K562 (cell line): ENCODE data around the gene SLCO2B1. TPM values are rescaled to one million over a fixed set of nuclear protein-coding genes. Genes with fewer than 3 reads are reported as not detected.

Source experiments
- ATAC-seq: fragments of 200-7000 bp; cut with Tn5 transposase; 3 replicates; pipeline ENCODE4 v1.9.1; 2020; ENCODE audit warnings: moderate library complexity
- BruUV-seq: library from RNA; stranded (reverse); fragments of 400-500 nt; replicated peaks from 2 replicates; lab custom pipeline; 2021; lab: Mats Ljungman, UMichigan
- CTCF ChIA-PET: fragments of 300-600 bp; formaldehyde crosslinking; extraction: SDS; loops from one replicate; lab custom pipeline; 2021; ENCODE audit warnings: low intra/inter-chr PET ratio; lab: Yijun Ruan, JAX
- POLR2A ChIA-PET: fragments of 300-600, 350-650 bp; sonication (Branson Sonifier 250); formaldehyde crosslinking; extraction: SDS; loops from one replicate; lab custom pipeline; 2021; ENCODE audit warnings: antibody characterized with exemption, inconsistent platforms; lab: Yijun Ruan, JAX
- DNase-seq, 4 experiments: peaks; one replicate each; pipeline versions ENCODE4 v3.0.0 to v3.0.0-alpha.2; 2011 to 2018; ENCODE audit warnings: low spot score in 3 of 4, mixed read lengths in 3 of 4; ENCODE audit errors: extremely low read depth in 1 of 4
- FAIRE-seq: peaks from 2 replicates; lab custom pipeline; 2011; peaks lifted over from hg19 to GRCh38; lab: Jason Lieb, UNC
- H2AFZ ChIP-seq: 2 replicates; pipeline ENCODE4 v1.6.0; 2011; ENCODE audit warnings: low read depth, low read length, control low read depth, inconsistent platforms
- H3K27ac ChIP-seq: fragments of 200-600 bp; 3 replicates; pipeline ENCODE4 v1.8.0; 2011; ENCODE audit warnings: low read depth, mild to moderate bottlenecking, control low read depth, inconsistent platforms, low read length, moderate library complexity, mixed read lengths; ENCODE audit errors: extremely low read depth
- H3K27me3 ChIP-seq, 2 experiments: fragments of 300-600 bp in 1 of 2; 2 replicates in 1 of 2; 3 replicates in 1 of 2; pipeline versions ENCODE4 v1.6.0 to v1.8.0; 2011; ENCODE audit warnings: inconsistent platforms in 2 of 2, low read length in 2 of 2, mild to moderate bottlenecking in 1 of 2, mixed read lengths in 1 of 2, moderate library complexity in 1 of 2; ENCODE audit not compliant: control insufficient read depth in 2 of 2, insufficient read depth in 2 of 2
- H3K36me3 ChIP-seq: fragments of 300-600 bp; 3 replicates; pipeline ENCODE4 v1.8.0; 2011; ENCODE audit warnings: mild to moderate bottlenecking, low read length, inconsistent platforms; ENCODE audit not compliant: control insufficient read depth, insufficient read depth
- H3K4me1 ChIP-seq, 2 experiments: fragments of 200-600 bp in 1 of 2; replicated peaks in 1 of 2; 2 replicates in 1 of 2; 3 replicates in 1 of 2; pipeline versions ENCODE4 v1.5.1 to v1.8.0; 2011; ENCODE audit warnings: inconsistent platforms in 2 of 2, low read length in 2 of 2, mild to moderate bottlenecking in 1 of 2, mixed read lengths in 1 of 2, moderate library complexity in 1 of 2; ENCODE audit not compliant: control insufficient read depth in 2 of 2, insufficient read depth in 2 of 2
- H3K4me2 ChIP-seq: 2 replicates; pipeline ENCODE4 v1.6.1; 2011; ENCODE audit warnings: low read length, control low read depth, inconsistent platforms, mixed read lengths; ENCODE audit not compliant: insufficient read depth
- H3K4me3 ChIP-seq: fragments of 200-600 bp; sonication (generic), shearing (Covaris generic); 2 replicates; pipeline ENCODE4 v1.5.1; 2016; ENCODE audit warnings: control low read depth, inconsistent platforms
- H3K79me2 ChIP-seq: fragments of 200-600 bp; 3 replicates; pipeline ENCODE4 v1.8.0; 2011; ENCODE audit warnings: low read length, inconsistent platforms; ENCODE audit not compliant: control insufficient read depth, insufficient read depth
- H3K9ac ChIP-seq, 2 experiments: 2 replicates each; pipeline versions ENCODE4 v1.6.0 to v1.6.1; 2011; ENCODE audit warnings: low read depth in 2 of 2, low read length in 2 of 2, control low read depth in 1 of 2, inconsistent platforms in 1 of 2, mild to moderate bottlenecking in 1 of 2, mixed read lengths in 1 of 2; ENCODE audit not compliant: insufficient read depth in 1 of 2
- H3K9me1 ChIP-seq: one replicate; pipeline ENCODE4 v1.6.0; 2011; ENCODE audit warnings: inconsistent platforms, mild to moderate bottlenecking, low read length, moderate library complexity; ENCODE audit not compliant: control insufficient read depth, insufficient read depth
- H3K9me3 ChIP-seq: replicated peaks from 2 replicates; pipeline ENCODE4 v1.5.1; 2011; ENCODE audit warnings: low read depth, low read length, inconsistent platforms; ENCODE audit not compliant: control insufficient read depth, insufficient read depth
- H4K20me1 ChIP-seq: replicated peaks from 2 replicates; pipeline ENCODE4 v1.6.1; 2011; ENCODE audit warnings: low read length, inconsistent platforms, mixed read lengths; ENCODE audit not compliant: control insufficient read depth, insufficient read depth
- BHLHE40 ChIP-seq: IDR thresholded peaks from 2 replicates; pipeline ENCODE4 v1.6.1; 2011; ENCODE audit warnings: low read length, improper control_type of control experiment
- CBX1 ChIP-seq: sonication (generic); IDR thresholded peaks from 2 replicates; pipeline ENCODE4 v1.6.1; 2016; ENCODE audit warnings: antibody characterized with exemption, low read depth, mild to moderate bottlenecking
- ELK3 ChIP-seq: fragments of 450-650 bp; formaldehyde crosslinking; IDR thresholded peaks from 2 replicates; pipeline ENCODE4 v1.4.0; 2020; ENCODE audit warnings: mild to moderate bottlenecking
- KLF6 ChIP-seq: fragments of 250-450 bp; sonication (Bioruptor Pico); IDR thresholded peaks from 2 replicates; pipeline ENCODE4 v1.4.0; 2020; ENCODE audit warnings: mild to moderate bottlenecking, moderate library complexity, borderline replicate concordance
- MCM7 ChIP-seq, 2 experiments: fragments of 450-650 bp; IDR thresholded peaks; 2 replicates each; pipeline ENCODE4 v1.6.1; 2016 to 2018
- NFIC ChIP-seq: fragments of 450-650 bp; IDR thresholded peaks from 2 replicates; pipeline ENCODE4 v1.6.1; 2017; ENCODE audit warnings: mild to moderate bottlenecking, inconsistent platforms
- NFIX ChIP-seq: fragments of 250-450 bp; sonication (Bioruptor Pico); IDR thresholded peaks from 2 replicates; pipeline ENCODE4 v1.4.0; 2020; ENCODE audit warnings: low read depth, mild to moderate bottlenecking, moderate library complexity
- NUFIP1 ChIP-seq: fragments of 450-650 bp; IDR thresholded peaks from 2 replicates; pipeline ENCODE4 v1.6.1; 2018; ENCODE audit not compliant: partially characterized antibody
- RNF2 ChIP-seq: sonication (generic); IDR thresholded peaks from 2 replicates; pipeline ENCODE4 v1.6.1; 2016
- TAL1 ChIP-seq: fragments of 450-650 bp; IDR thresholded peaks from 2 replicates; pipeline ENCODE4 v1.6.1; 2016; ENCODE audit warnings: mild to moderate bottlenecking
- TBL1XR1 ChIP-seq, 2 experiments: IDR thresholded peaks; 2 replicates each; pipeline ENCODE4 v1.6.1; 2012; ENCODE audit warnings: improper control_type of control experiment in 2 of 2, low read length in 2 of 2, mild to moderate bottlenecking in 1 of 2
- ZBTB11 ChIP-seq, 3 experiments: fragments of 200-800 bp in 1 of 3; fragments of 250-450 bp in 1 of 3; fragments of 450-650 bp in 1 of 3; sonication (Bioruptor Pico) in 1 of 3; sonication (Bioruptor generic) in 1 of 3; formaldehyde crosslinking in 1 of 3; IDR thresholded peaks; 2 replicates each; pipeline versions ENCODE4 v1.6.1 to v1.8.0; 2016 to 2022; ENCODE audit warnings: mild to moderate bottlenecking in 2 of 3, missing genetic modification characterization in 2 of 3, missing compliant biosample characterization in 1 of 3, moderate library complexity in 1 of 3
- ZBTB12 ChIP-seq: fragments of 250-450 bp; sonication (Bioruptor Pico); IDR thresholded peaks from 2 replicates; pipeline ENCODE4 v1.4.0; 2020
- ZFP1 ChIP-seq: fragments of 450-650 bp; formaldehyde crosslinking; IDR thresholded peaks from 2 replicates; pipeline ENCODE4 v1.4.0; 2020; ENCODE audit warnings: mild to moderate bottlenecking, mixed read lengths
- ZNF121 ChIP-seq: sonication (generic); formaldehyde crosslinking; conservative IDR thresholded peaks from 2 replicates; pipeline ENCODE4 v1.8.0; 2022; ENCODE audit warnings: missing genetic modification reagents
- WGBS: fragments of 100-300 bp; shearing (Covaris generic); methylation state at CpG from one replicate; pipeline ENCODE4 v1.1.6; 2016; ENCODE audit warnings: low coverage, mixed read lengths; ENCODE audit not compliant: insufficient coverage; ENCODE audit errors: missing lambda C conversion rate; 5-methylcytosine and 5-hydroxymethylcytosine counted together
- in situ Hi-C: fragments of 300-500 bp; cut with MboI; formaldehyde crosslinking; loops from 4 replicates; pipeline ENCODE4 v1.15.0; 2018; ENCODE audit warnings: inconsistent platforms, mixed read lengths
- intact Hi-C: fragments of 100-400 bp; cut with micrococcal nuclease; formaldehyde crosslinking; loops from 2 replicates; pipeline ENCODE4 v1.14.2; 2022
- polyA plus RNA-seq, 8 experiments: library from polyadenylated mRNA; depleted of rRNA in 4 of 8; stranded (reverse) in 5 of 8; unstranded in 3 of 8; fragments of >200 nt; fragmentation: Nextera tagmentation in 2 of 8; fragmentation: Illumina TruSeq in 1 of 8; extraction: Ambion mirVana in 2 of 8; extraction: Trizol in 1 of 8; gene quantifications; 2 replicates each; pipeline versions ENCODE4 v1.2.1 to v1.2.3, GENCODE V29; 2011 to 2014; ENCODE audit warnings: inconsistent platforms in 1 of 8, missing spikeins in 1 of 8
- total RNA-seq, 7 experiments: library from RNA; depleted of rRNA in 6 of 7; stranded (reverse); fragments of >200 nt in 6 of 7; fragmentation: Illumina TruSeq in 2 of 7; extraction: Trizol in 2 of 7; gene quantifications; 2 replicates each; pipeline versions ENCODE4 v1.2.1 to v1.2.3, GENCODE V29; 2011 to 2021; ENCODE audit warnings: low replicate concordance in 1 of 7

Gene SLCO2B1
- total and polyA plus RNA-seq, 9 of the 15 experiments (the other 6 are each of a cell fraction or from before 2014, with no cell fraction given), result 0.70 to 14.7 (median 7.6) TPM

GRCh38 chr11:75151346-75152047, 590 bp downstream of the SLCO2B1 start:
- ATAC-seq (no peak), FAIRE-seq (no peak)
- peaks cover 11 to 14% of the 10 kb centered on the region in 2 experiments; a peak in 4 of 5 replicates for H3K4me1 ChIP-seq
- no peak overlapping the region for H3K4me3 ChIP-seq
- intact Hi-C loops, result no loop called here
- no peaks in the 10 kb centered on the region for H4K20me1 ChIP-seq
- H3K27ac ChIP-seq, result no peak overlapping the region
- POLR2A ChIA-PET, result interaction anchor here (0.9 to 1.2 kb wide), 3 partner anchors 10 to 124 kb away, joined by 3 to 4 read pairs (median 3); no protein-coding TSS in a partner anchor
- H3K36me3 ChIP-seq, result no peaks in the 10 kb centered on the region
- no peak for TF ChIP-seq TAL1
- TF ChIP-seq ZBTB11 (CRISPR knock-in tag; IDR thresholded peaks at IDR 0.05), result no peak
- TF ChIP-seq NFIX (CRISPR knock-in tag), result peak; percentile 62; the same call in 1 of the 2 replicates
- TF ChIP-seq KLF6 (CRISPR knock-in tag), result no peak
- no peak for TF ChIP-seq NUFIP1
- no peak for TF ChIP-seq TBL1XR1 (IDR thresholded peaks at IDR 0.05; ENCODE audit: low read length in 2 of 2)
- no peak for TF ChIP-seq ZFP1
- TF ChIP-seq ELK3 (CRISPR knock-in tag), result no peak
- no peak for TF ChIP-seq MCM7 (IDR thresholded peaks at IDR 0.05)
- peak; percentile 95 for TF ChIP-seq NFIC
- TF ChIP-seq CBX1, result no peak
- TF ChIP-seq ZBTB12, result no peak
- TF ChIP-seq RNF2, result no peak
- TF ChIP-seq ZNF121, result no peak
- no peak for TF ChIP-seq BHLHE40
- TF ChIP-seq, all 486 proteins: peak for 2
- WGBS, result 27% methylated on average over 13 of the region's 13 CpGs
- BruUV-seq, result no TSS peak
- in situ Hi-C loops, result no loop called here
- H3K9ac ChIP-seq, result no peak overlapping the region
- H3K9me3 ChIP-seq, result no peaks in the 10 kb centered on the region
- H3K9me1 ChIP-seq, result no peaks in the 10 kb centered on the region
- CTCF ChIA-PET, result no interaction called here
- H3K79me2 ChIP-seq, result no peaks in the 10 kb centered on the region
- no peak overlapping the region for H2AFZ ChIP-seq
- no peaks in the 10 kb centered on the region for H3K27me3 ChIP-seq
- no peak for DNase-seq
- H3K4me2 ChIP-seq, result no peak overlapping the region
